Neuronal stem cell (in vitro differentiated cells): ENCODE data around the gene GRID2IP.

Experiments used
- DNase-seq: peaks from one replicate; pipeline ENCODE4 v3.0.0-alpha.2; 2013; ENCODE audit warnings: low spot score
- H2AFZ ChIP-seq: one replicate; pipeline ENCODE4 v1.6.1; 2013; ENCODE audit warnings: mild to moderate bottlenecking, low read length, inconsistent platforms
- H2AK5ac ChIP-seq: 2 replicates; pipeline ENCODE4 v1.6.1; 2013; ENCODE audit warnings: low read depth, mild to moderate bottlenecking, inconsistent platforms, low read length, moderate library complexity, mixed read lengths
- H2BK120ac ChIP-seq: 2 replicates; pipeline ENCODE4 v1.6.1; 2013; ENCODE audit warnings: low read depth, mild to moderate bottlenecking, inconsistent platforms, low read length, moderate library complexity, mixed read lengths
- H2BK12ac ChIP-seq: one replicate; pipeline ENCODE4 v1.6.1; 2013; ENCODE audit warnings: low read length, inconsistent platforms
- H2BK15ac ChIP-seq: 2 replicates; pipeline ENCODE4 v1.6.1; 2013; ENCODE audit warnings: mild to moderate bottlenecking, low read length, inconsistent platforms, mixed read lengths
- H2BK5ac ChIP-seq: one replicate; pipeline ENCODE4 v1.6.1; 2013; ENCODE audit warnings: inconsistent platforms, mild to moderate bottlenecking, low read length, moderate library complexity
- H3K14ac ChIP-seq: one replicate; pipeline ENCODE4 v1.6.1; 2013; ENCODE audit warnings: low read length, inconsistent platforms
- H3K18ac ChIP-seq: 2 replicates; pipeline ENCODE4 v1.6.1; 2013; ENCODE audit warnings: low read length, inconsistent platforms
- H3K23ac ChIP-seq: 2 replicates; pipeline ENCODE4 v1.6.1; 2013; ENCODE audit warnings: low read depth, mild to moderate bottlenecking, mixed read lengths, low read length, inconsistent platforms; ENCODE audit not compliant: poor library complexity
- H3K27ac ChIP-seq: replicated peaks from 3 replicates; pipeline ENCODE4 v1.5.1; 2013; ENCODE audit warnings: low read length, inconsistent platforms
- H3K27me3 ChIP-seq, 3 experiments: 2 replicates each; pipeline ENCODE4 v1.6.1; 2013; ENCODE audit warnings: low read length in 3 of 3, mild to moderate bottlenecking in 2 of 3, inconsistent platforms in 1 of 3, low read depth in 1 of 3, mixed read lengths in 1 of 3, moderate library complexity in 1 of 3; ENCODE audit not compliant: control insufficient read depth in 3 of 3, insufficient read depth in 3 of 3
- H3K36me3 ChIP-seq, 2 donors: replicated peaks in 1 of 2; 2 replicates each; pipeline ENCODE4 v1.6.1; 2013; ENCODE audit warnings: low read length in 2 of 2; ENCODE audit not compliant: control insufficient read depth in 2 of 2, insufficient read depth in 2 of 2
- H3K4ac ChIP-seq: 2 replicates; pipeline ENCODE4 v1.6.1; 2013; ENCODE audit warnings: inconsistent platforms, mild to moderate bottlenecking, low read length, moderate library complexity
- H3K4me1 ChIP-seq, 2 donors: 1 replicate in 1 of 2; 2 replicates in 1 of 2; pipeline ENCODE4 v1.6.1; 2013; ENCODE audit warnings: low read length in 2 of 2, low read depth in 1 of 2; ENCODE audit not compliant: control insufficient read depth in 2 of 2, insufficient read depth in 1 of 2
- H3K4me2 ChIP-seq: one replicate; pipeline ENCODE4 v1.6.1; 2013; ENCODE audit warnings: mild to moderate bottlenecking, low read length, inconsistent platforms; ENCODE audit not compliant: insufficient read depth, poor library complexity, severe bottlenecking
- H3K4me3 ChIP-seq, 2 donors: 2 replicates each; pipeline ENCODE4 v1.5.1; 2013; ENCODE audit warnings: low read length in 2 of 2, mild to moderate bottlenecking in 2 of 2, inconsistent platforms in 1 of 2, moderate library complexity in 1 of 2
- H3K79me1 ChIP-seq: one replicate; pipeline ENCODE4 v1.6.1; 2013; ENCODE audit warnings: low read depth, mild to moderate bottlenecking, inconsistent platforms, low read length, moderate library complexity
- H3K9ac ChIP-seq: one replicate; pipeline ENCODE4 v1.6.1; 2013; ENCODE audit warnings: mild to moderate bottlenecking, low read depth, low read length, inconsistent platforms; ENCODE audit not compliant: poor library complexity
- H3K9me3 ChIP-seq, 2 donors: replicated peaks in 1 of 2; 2 replicates each; pipeline versions ENCODE3 to v1.6.1; 2013; ENCODE audit warnings: low read length in 2 of 2, mild to moderate bottlenecking in 2 of 2, inconsistent platforms in 1 of 2, low read depth in 1 of 2, mixed read lengths in 1 of 2, moderate library complexity in 1 of 2; ENCODE audit not compliant: control insufficient read depth in 2 of 2, insufficient read depth in 1 of 2
- H4K8ac ChIP-seq: one replicate; pipeline ENCODE4 v1.6.1; 2013; ENCODE audit warnings: low read depth, mild to moderate bottlenecking, inconsistent platforms, low read length, moderate library complexity
- H4K91ac ChIP-seq: one replicate; pipeline ENCODE4 v1.6.1; 2013; ENCODE audit warnings: low read length, low read depth, mild to moderate bottlenecking, inconsistent platforms; ENCODE audit not compliant: poor library complexity
- WGBS, 2 donors: extraction: QIAGEN DNeasy Blood & Tissue Kit; methylation state at CpG; one replicate each; pipeline ENCODE4 v1.1.7; 2013; ENCODE audit warnings: missing lambda C conversion rate in 2 of 2, mixed read lengths in 1 of 2; ENCODE audit not compliant: insufficient read length in 2 of 2, insufficient replicate concordance in 1 of 2; ENCODE audit errors: extremely low coverage in 2 of 2; 5-methylcytosine and 5-hydroxymethylcytosine counted together

The GRID2IP gene

DNA sequence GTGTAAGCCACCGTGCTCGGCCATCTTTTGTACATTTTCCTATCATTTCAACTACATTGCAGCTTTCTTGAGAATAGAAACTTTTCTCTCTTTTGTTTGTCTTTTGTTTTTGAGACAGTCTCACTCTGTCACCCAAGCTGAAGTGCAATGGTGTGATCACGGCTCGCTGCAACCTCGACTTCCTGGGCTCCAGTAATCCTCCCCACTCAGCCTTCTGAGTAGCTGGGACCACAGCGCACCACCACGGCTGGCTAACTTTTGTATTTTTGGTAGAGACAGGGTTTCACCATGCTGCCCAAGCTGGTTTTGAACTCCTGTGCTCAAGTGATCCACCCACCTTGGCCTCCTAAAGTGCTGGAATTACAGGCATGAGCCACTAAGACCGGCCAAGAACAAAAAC is 72.2 kb downstream of the GRID2IP start:
- H2AFZ ChIP-seq: no peak overlapping the region
- no peak overlapping the region for H2AK5ac ChIP-seq
- H3K36me3 ChIP-seq: peaks cover 8 to 75% of the 10 kb centered on the region in 2 donors
- no peak for DNase-seq
- no peak overlapping the region for H3K4me2 ChIP-seq
- no peak overlapping the region for H3K9ac ChIP-seq
- H4K8ac ChIP-seq: no peak overlapping the region
- H3K4me1 ChIP-seq: peaks cover 1 to 5% of the 10 kb centered on the region in 2 donors
- no peak overlapping the region for H3K18ac ChIP-seq
- peaks cover 12% of the 10 kb centered on the region for H3K79me1 ChIP-seq
- H2BK15ac ChIP-seq: no peak overlapping the region
- no CpG with 5 or more reads among the region's 8 CpGs for WGBS, 2 donors
- H2BK12ac ChIP-seq: no peak overlapping the region
- H3K4ac ChIP-seq: no peak overlapping the region
- no peak overlapping the region for H3K27ac ChIP-seq
- no peaks in the 10 kb centered on the region for H3K9me3 ChIP-seq
- H3K4me3 ChIP-seq: no peak overlapping the region
- H3K23ac ChIP-seq: no peak overlapping the region
- H2BK5ac ChIP-seq: no peak overlapping the region
- no peak overlapping the region for H4K91ac ChIP-seq
- H3K14ac ChIP-seq: no peak overlapping the region
- no peak overlapping the region for H2BK120ac ChIP-seq
- H3K27me3 ChIP-seq: no peaks in the 10 kb centered on the region

DNA sequence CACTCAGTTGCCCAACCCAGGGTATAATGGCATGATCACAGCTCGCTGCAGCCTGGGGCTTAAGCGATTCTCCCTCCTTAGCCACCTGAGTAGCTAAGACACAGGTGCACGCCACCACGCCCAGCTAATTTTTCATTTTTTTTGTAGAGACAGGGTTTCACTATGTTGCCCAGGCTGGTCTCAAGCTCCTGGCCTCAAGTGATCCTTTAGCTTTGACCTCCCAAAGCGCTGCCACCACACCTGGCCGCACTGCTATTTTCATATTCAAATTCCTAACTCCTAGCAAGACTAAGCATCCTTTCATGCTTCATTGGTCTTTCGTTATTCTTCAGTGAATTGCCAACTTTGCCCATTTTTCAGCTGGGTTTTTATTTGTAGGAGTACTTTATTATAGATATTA is 73.1 kb downstream of the GRID2IP start:
- H3K4ac ChIP-seq: no peak overlapping the region
- no peak overlapping the region for H3K27ac ChIP-seq
- no peak overlapping the region for H4K8ac ChIP-seq
- H3K14ac ChIP-seq: no peak overlapping the region
- H3K18ac ChIP-seq: no peak overlapping the region
- H2BK5ac ChIP-seq: no peak overlapping the region
- WGBS, 2 donors: no CpG with 5 or more reads among the region's 7 CpGs
- no peak overlapping the region for H3K4me3 ChIP-seq
- H4K91ac ChIP-seq: no peak overlapping the region
- DNase-seq: no peak
- H3K9ac ChIP-seq: no peak overlapping the region
- no peak overlapping the region for H2AK5ac ChIP-seq
- H2BK12ac ChIP-seq: no peak overlapping the region
- no peak overlapping the region for H2BK120ac ChIP-seq
- no peak overlapping the region for H3K23ac ChIP-seq
- H3K4me2 ChIP-seq: no peak overlapping the region
- no peak overlapping the region for H2AFZ ChIP-seq
- peaks cover 8% of the 10 kb centered on the region for H3K79me1 ChIP-seq
- peaks cover 9 to 84% of the 10 kb centered on the region in 2 donors for H3K36me3 ChIP-seq
- no peaks in the 10 kb centered on the region for H3K9me3 ChIP-seq
- no peaks in the 10 kb centered on the region for H3K27me3 ChIP-seq
- H3K4me1 ChIP-seq: peaks cover 1 to 5% of the 10 kb centered on the region in 2 donors
- H2BK15ac ChIP-seq: no peak overlapping the region

DNA sequence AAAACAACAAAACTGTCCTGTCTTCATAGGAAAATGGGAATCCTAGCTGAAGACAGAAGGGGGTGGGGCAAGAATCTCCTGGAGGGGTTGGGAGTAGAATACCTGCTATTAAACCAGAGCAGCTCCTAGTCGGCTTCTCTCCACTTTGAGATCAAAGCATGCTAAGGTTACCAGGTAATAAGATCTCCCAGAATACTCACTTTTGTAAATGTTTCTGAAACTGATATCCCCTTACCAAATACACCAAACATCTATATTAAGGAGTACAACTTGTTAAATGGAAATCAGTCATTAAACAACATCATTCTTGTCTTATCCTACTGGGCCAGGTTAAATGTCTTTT is 74.0 kb downstream of the GRID2IP start:
- Histone ChIP-seq H3K27ac (no peak overlapping the region), H2BK120ac (no peak overlapping the region), H3K4ac (no peak overlapping the region), H3K36me3 (peaks cover 11 to 91% of the 10 kb centered on the region in 2 donors), H3K27me3 (no peaks in the 10 kb centered on the region), H3K23ac (no peak overlapping the region), H3K79me1 (peaks cover 7% of the 10 kb centered on the region), H2AK5ac (no peak overlapping the region), H3K9me3 (no peaks in the 10 kb centered on the region), H2AFZ (no peak overlapping the region), H4K8ac (no peak overlapping the region), H3K18ac (no peak overlapping the region), H4K91ac (no peak overlapping the region), H3K9ac (no peak overlapping the region), H2BK12ac (no peak overlapping the region), H2BK5ac (no peak overlapping the region), H3K4me3 (no peak overlapping the region), H2BK15ac (no peak overlapping the region), H3K4me2 (no peak overlapping the region), H3K14ac (no peak overlapping the region), H3K4me1 (peaks cover 0 to 2% of the 10 kb centered on the region in 2 donors)
- DNase-seq: no peak
- WGBS, 2 donors: no CpG with 5 or more reads among the region's 1 CpG

DNA sequence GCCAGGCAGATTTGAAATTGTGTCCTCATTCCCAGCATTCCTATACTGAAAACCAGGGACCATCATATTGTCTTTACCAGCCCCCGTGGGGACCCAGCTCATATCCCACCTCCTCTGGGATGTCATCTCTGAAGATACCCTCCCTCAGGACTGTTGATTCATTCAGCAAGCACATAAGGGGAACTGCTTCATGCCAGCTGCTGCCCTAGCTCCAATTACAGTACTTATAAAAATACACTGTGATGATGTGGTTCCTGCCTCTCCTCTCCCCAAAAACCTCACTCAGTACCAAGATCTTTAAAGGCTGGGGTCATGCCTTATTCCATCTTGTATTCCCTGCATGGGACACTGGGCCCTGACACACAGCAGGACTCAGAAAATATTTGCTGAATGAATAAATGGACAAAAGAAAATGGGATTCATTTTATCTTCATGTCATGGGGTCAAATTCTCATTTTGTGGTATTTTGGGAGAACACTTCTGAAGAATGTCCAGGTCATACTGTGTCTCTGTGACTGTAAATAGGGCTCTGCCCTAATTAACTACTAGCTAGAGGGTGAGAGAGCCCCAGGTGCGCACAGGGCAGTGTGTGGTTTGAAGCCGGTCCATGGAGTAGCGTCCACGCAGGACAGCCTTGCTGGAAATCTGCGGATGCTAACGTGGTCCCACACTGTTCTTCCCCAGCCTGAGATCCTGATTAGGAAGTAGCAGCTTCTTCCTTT is 74.5 kb downstream of the GRID2IP start:
- Histone ChIP-seq H3K4me3 (no peak overlapping the region), H3K27ac (no peak overlapping the region), H3K9ac (no peak overlapping the region), H2BK15ac (no peak overlapping the region), H3K4me1 (no peaks in the 10 kb centered on the region), H3K23ac (no peak overlapping the region), H3K9me3 (no peaks in the 10 kb centered on the region), H3K4ac (no peak overlapping the region), H4K91ac (no peak overlapping the region), H3K4me2 (no peak overlapping the region), H3K79me1 (peaks cover 7% of the 10 kb centered on the region), H2BK12ac (no peak overlapping the region), H2AK5ac (no peak overlapping the region), H2BK120ac (no peak overlapping the region), H3K14ac (no peak overlapping the region), H3K36me3 (peaks cover 14 to 93% of the 10 kb centered on the region in 2 donors), H2BK5ac (no peak overlapping the region), H4K8ac (no peak overlapping the region), H3K27me3 (no peaks in the 10 kb centered on the region), H3K18ac (no peak overlapping the region), H2AFZ (no peak overlapping the region)
- WGBS, 2 donors: no CpG with 5 or more reads among the region's 7 CpGs
- DNase-seq: no peak
